Suprapubic skin (tissue), 4 donors: Measurements from ENCODE around the gene NAXD.
"Not testable (repeated sequence)": the region's sequence is repeated elsewhere in the genome, so short reads cannot be mapped to it uniquely, and the experiment has no call there.

Experiments used
- CTCF ChIP-seq, 2 donors: fragments of 200-600 bp in 1 of 2; fragments of 450-650 bp in 1 of 2; sonication (generic) in 1 of 2; IDR thresholded peaks; one replicate each; pipeline ENCODE4 v1.5.1; 2016 to 2019; ENCODE audit warnings: antibody characterized with exemption in 2 of 2, mild to moderate bottlenecking in 1 of 2, moderate library complexity in 1 of 2
- POLR2A ChIP-seq, 2 donors: fragments of 450-650 bp; IDR thresholded peaks; one replicate each; pipeline ENCODE4 v1.6.1; 2017; ENCODE audit warnings: antibody characterized with exemption in 2 of 2, mild to moderate bottlenecking in 2 of 2, moderate library complexity in 2 of 2
- POLR2AphosphoS5 ChIP-seq, 3 donors: sonication (generic); formaldehyde crosslinking; IDR thresholded peaks; one replicate each; pipeline ENCODE4 v1.6.1; 2017; ENCODE audit warnings: antibody characterized with exemption in 3 of 3

GRCh38 chr13:110658218-110658911, 43.0 kb downstream of the NAXD start:
- not testable (repeated sequence) for TF ChIP-seq CTCF, POLR2AphosphoS5, POLR2A (IDR thresholded peaks at IDR 0.05)
